CD14-positive monocyte (primary cell): Measurements from ENCODE around the gene COMMD1. TPM values are rescaled to one million over a fixed set of nuclear protein-coding genes. Genes with fewer than 3 reads are reported as not detected.

Experiments
- DNase-seq, 3 donors: peaks; one replicate each; pipeline ENCODE4 v3.0.0-alpha.2; 2011 to 2022
- H2AFZ ChIP-seq: 2 replicates; pipeline ENCODE4 v1.6.0; 2012; ENCODE audit warnings: mild to moderate bottlenecking, low read depth, low read length, inconsistent platforms; ENCODE audit not compliant: insufficient read depth, poor library complexity, severe bottlenecking
- H3K27ac ChIP-seq, 2 donors: 1 replicate in 1 of 2; 2 replicates in 1 of 2; pipeline ENCODE4 v1.5.1; 2012 to 2013; ENCODE audit warnings: low read length in 2 of 2, control low read depth in 1 of 2, inconsistent platforms in 1 of 2, low read depth in 1 of 2, mild to moderate bottlenecking in 1 of 2
- H3K27me3 ChIP-seq, 2 donors: one replicate each; pipeline versions ENCODE4 v1.6.0 to v1.6.1; 2011 to 2013; ENCODE audit warnings: low read length in 2 of 2; ENCODE audit not compliant: control insufficient read depth in 2 of 2, insufficient read depth in 2 of 2
- H3K36me3 ChIP-seq, 2 donors: replicated peaks in 1 of 2; 1 replicate in 1 of 2; 2 replicates in 1 of 2; pipeline versions ENCODE4 v1.5.1 to v1.6.1; 2012 to 2013; ENCODE audit warnings: low read length in 2 of 2, control low read depth in 1 of 2, inconsistent platforms in 1 of 2, mild to moderate bottlenecking in 1 of 2; ENCODE audit not compliant: insufficient read depth in 2 of 2, control insufficient read depth in 1 of 2
- H3K4me1 ChIP-seq, 2 donors: 1 replicate in 1 of 2; 2 replicates in 1 of 2; pipeline versions ENCODE4 v1.5.1 to v1.6.1; 2012 to 2013; ENCODE audit warnings: low read length in 2 of 2, control low read depth in 1 of 2, inconsistent platforms in 1 of 2, mild to moderate bottlenecking in 1 of 2, moderate library complexity in 1 of 2; ENCODE audit not compliant: insufficient read depth in 2 of 2, control insufficient read depth in 1 of 2
- H3K4me2 ChIP-seq: replicated peaks from 2 replicates; pipeline ENCODE3; 2012; ENCODE audit warnings: low read length, moderate library complexity, mild to moderate bottlenecking; ENCODE audit not compliant: poor library complexity, severe bottlenecking; ENCODE audit errors: extremely low read depth
- H3K4me3 ChIP-seq, 3 experiments: fragments of 200-600 bp in 1 of 3; sonication (generic) in 1 of 3; replicated peaks in 1 of 3; 1 replicate in 2 of 3; 2 replicates in 1 of 3; pipeline ENCODE4 v1.5.1; 2011 to 2013; ENCODE audit warnings: low read length in 3 of 3, mild to moderate bottlenecking in 3 of 3, control low read depth in 2 of 3, low read depth in 2 of 3, inconsistent platforms in 1 of 3, moderate library complexity in 1 of 3
- H3K79me2 ChIP-seq: 2 replicates; pipeline ENCODE4 v1.6.0; 2012; ENCODE audit warnings: mild to moderate bottlenecking, control low read depth, inconsistent platforms, low read length, moderate library complexity; ENCODE audit not compliant: insufficient read depth
- H3K9ac ChIP-seq: 2 replicates; pipeline ENCODE4 v1.6.0; 2017; ENCODE audit warnings: low read length, mild to moderate bottlenecking; ENCODE audit not compliant: insufficient read depth, poor library complexity, severe bottlenecking
- H3K9me3 ChIP-seq, 2 donors: replicated peaks in 1 of 2; 1 replicate in 1 of 2; 2 replicates in 1 of 2; pipeline versions ENCODE4 v1.5.1 to v1.6.1; 2012 to 2013; ENCODE audit warnings: low read length in 2 of 2, control low read depth in 1 of 2; ENCODE audit not compliant: control insufficient read depth in 1 of 2, insufficient read depth in 1 of 2
- H4K20me1 ChIP-seq: 2 replicates; pipeline ENCODE4 v1.6.0; 2012; ENCODE audit warnings: mild to moderate bottlenecking, low read length, control low read depth, moderate library complexity; ENCODE audit not compliant: insufficient read depth
- H3K27ac Mint-ChIP-seq, 7 donors: one replicate each; pipeline ENCODE4 v1.8.0; 2020; ENCODE audit warnings: mild to moderate bottlenecking in 7 of 7, mixed read lengths in 7 of 7, moderate library complexity in 6 of 7, inconsistent platforms in 2 of 7
- H3K27me3 Mint-ChIP-seq, 3 donors: one replicate each; pipeline ENCODE4 v1.8.0; 2021 to 2022; ENCODE audit warnings: low read depth in 3 of 3, mild to moderate bottlenecking in 3 of 3, mixed read lengths in 3 of 3, moderate library complexity in 3 of 3, inconsistent platforms in 1 of 3
- H3K36me3 Mint-ChIP-seq, 2 donors: one replicate each; pipeline ENCODE4 v1.8.0; 2020; ENCODE audit warnings: mixed read lengths in 2 of 2, inconsistent platforms in 1 of 2, mild to moderate bottlenecking in 1 of 2
- H3K4me1 Mint-ChIP-seq: one replicate; pipeline ENCODE4 v1.8.0; 2020; ENCODE audit warnings: mild to moderate bottlenecking, mixed read lengths
- H3K4me3 Mint-ChIP-seq, 2 donors: one replicate each; pipeline ENCODE4 v1.8.0; 2020; ENCODE audit warnings: mild to moderate bottlenecking in 2 of 2, mixed read lengths in 2 of 2, moderate library complexity in 1 of 2
- H3K9me3 Mint-ChIP-seq, 7 donors: one replicate each; pipeline ENCODE4 v1.8.0; 2020 to 2022; ENCODE audit warnings: mixed read lengths in 7 of 7, mild to moderate bottlenecking in 6 of 7, moderate library complexity in 6 of 7, inconsistent platforms in 2 of 7
- WGBS: methylation state at CpG from one replicate; pipeline ENCODE4 v1.1.5; 2013; ENCODE audit warnings: missing lambda C conversion rate; ENCODE audit not compliant: insufficient coverage; 5-methylcytosine and 5-hydroxymethylcytosine counted together
- intact Hi-C, 2 donors: fragments of 100-400 bp; cut with micrococcal nuclease; formaldehyde crosslinking; loops; one replicate each; pipeline versions ENCODE4 v1.15.0 to v1.15.1; 2023
- polyA plus RNA-seq, 3 donors: library from polyadenylated mRNA; depleted of rRNA in 1 of 3; unstranded in 2 of 3; stranded (reverse) in 1 of 3; fragments of 300-500 nt in 2 of 3; fragments of >200 nt in 1 of 3; fragmentation: Illumina TruSeq in 2 of 3; gene quantifications; 1 replicate in 2 of 3; 2 replicates in 1 of 3; pipeline ENCODE4 v1.2.3, GENCODE V29; 2012 to 2021
- TF ChIP-seq, protein P1 (sequence below): fragments of 200-600 bp; IDR thresholded peaks from one replicate; pipeline ENCODE4 v1.8.0; 2022; ENCODE audit warnings: antibody characterized with exemption, mild to moderate bottlenecking

COMMD1 gene
- polyA plus RNA-seq, 3 donors = 25.2 to 82.1 (median 70.7) TPM

DNA sequence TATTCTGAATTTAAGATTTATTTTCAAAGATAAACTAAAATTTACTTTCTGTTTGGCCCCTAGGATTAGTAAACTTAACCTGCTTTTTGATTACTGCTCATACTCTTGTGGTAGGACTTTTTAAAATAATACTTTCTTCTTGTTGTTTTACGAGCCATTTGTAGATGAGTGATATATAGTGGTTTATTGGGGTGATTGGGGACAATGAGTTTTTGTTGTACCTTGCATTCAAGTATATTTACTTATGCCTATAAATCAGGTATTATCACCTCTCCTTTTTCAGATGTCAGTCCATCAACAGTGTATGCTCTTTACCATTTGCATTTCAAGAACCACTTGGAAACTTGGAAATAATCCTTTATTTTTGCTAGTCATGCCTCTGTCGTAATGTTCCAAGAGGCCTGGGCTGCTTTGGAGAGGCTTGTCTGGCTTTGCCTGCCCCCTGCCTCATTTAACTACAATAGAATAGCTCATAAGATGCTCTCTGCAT lies 131.3 kb downstream of the COMMD1 start:
- no peak for DNase-seq
- H3K27me3 Mint-ChIP-seq = peaks cover 0 to 3% (median 0%) of the 10 kb centered on the region in 3 donors
- Histone ChIP-seq H3K4me2 (no peak overlapping the region), H4K20me1 (no peaks in the 10 kb centered on the region), H3K9ac (no peak overlapping the region), H3K36me3 (no peaks in the 10 kb centered on the region), H2AFZ (no peak overlapping the region), H3K27ac (no peak overlapping the region), H3K9me3 (no peaks in the 10 kb centered on the region), H3K4me1 (peaks cover 23 to 27% of the 10 kb centered on the region in 2 donors), H3K79me2 (no peaks in the 10 kb centered on the region), H3K27me3 (no peaks in the 10 kb centered on the region), H3K4me3 (no peak overlapping the region)
- peaks cover 37% of the 10 kb centered on the region for H3K4me1 Mint-ChIP-seq
- no CpG with 5 or more reads among the region's 2 CpGs for WGBS
- H3K27ac Mint-ChIP-seq = peak overlapping the region in 1 of 7 donors; percentile 15
- TF ChIP-seq, protein P1, sequence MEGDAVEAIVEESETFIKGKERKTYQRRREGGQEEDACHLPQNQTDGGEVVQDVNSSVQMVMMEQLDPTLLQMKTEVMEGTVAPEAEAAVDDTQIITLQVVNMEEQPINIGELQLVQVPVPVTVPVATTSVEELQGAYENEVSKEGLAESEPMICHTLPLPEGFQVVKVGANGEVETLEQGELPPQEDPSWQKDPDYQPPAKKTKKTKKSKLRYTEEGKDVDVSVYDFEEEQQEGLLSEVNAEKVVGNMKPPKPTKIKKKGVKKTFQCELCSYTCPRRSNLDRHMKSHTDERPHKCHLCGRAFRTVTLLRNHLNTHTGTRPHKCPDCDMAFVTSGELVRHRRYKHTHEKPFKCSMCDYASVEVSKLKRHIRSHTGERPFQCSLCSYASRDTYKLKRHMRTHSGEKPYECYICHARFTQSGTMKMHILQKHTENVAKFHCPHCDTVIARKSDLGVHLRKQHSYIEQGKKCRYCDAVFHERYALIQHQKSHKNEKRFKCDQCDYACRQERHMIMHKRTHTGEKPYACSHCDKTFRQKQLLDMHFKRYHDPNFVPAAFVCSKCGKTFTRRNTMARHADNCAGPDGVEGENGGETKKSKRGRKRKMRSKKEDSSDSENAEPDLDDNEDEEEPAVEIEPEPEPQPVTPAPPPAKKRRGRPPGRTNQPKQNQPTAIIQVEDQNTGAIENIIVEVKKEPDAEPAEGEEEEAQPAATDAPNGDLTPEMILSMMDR = no peak
- peaks cover 4 to 6% of the 10 kb centered on the region in 2 donors for H3K36me3 Mint-ChIP-seq
- peaks cover 2 to 6% (median 3%) of the 10 kb centered on the region in 7 donors for H3K9me3 Mint-ChIP-seq
- intact Hi-C loops = no loop called here
- H3K4me3 Mint-ChIP-seq = no peak overlapping the region

DNA sequence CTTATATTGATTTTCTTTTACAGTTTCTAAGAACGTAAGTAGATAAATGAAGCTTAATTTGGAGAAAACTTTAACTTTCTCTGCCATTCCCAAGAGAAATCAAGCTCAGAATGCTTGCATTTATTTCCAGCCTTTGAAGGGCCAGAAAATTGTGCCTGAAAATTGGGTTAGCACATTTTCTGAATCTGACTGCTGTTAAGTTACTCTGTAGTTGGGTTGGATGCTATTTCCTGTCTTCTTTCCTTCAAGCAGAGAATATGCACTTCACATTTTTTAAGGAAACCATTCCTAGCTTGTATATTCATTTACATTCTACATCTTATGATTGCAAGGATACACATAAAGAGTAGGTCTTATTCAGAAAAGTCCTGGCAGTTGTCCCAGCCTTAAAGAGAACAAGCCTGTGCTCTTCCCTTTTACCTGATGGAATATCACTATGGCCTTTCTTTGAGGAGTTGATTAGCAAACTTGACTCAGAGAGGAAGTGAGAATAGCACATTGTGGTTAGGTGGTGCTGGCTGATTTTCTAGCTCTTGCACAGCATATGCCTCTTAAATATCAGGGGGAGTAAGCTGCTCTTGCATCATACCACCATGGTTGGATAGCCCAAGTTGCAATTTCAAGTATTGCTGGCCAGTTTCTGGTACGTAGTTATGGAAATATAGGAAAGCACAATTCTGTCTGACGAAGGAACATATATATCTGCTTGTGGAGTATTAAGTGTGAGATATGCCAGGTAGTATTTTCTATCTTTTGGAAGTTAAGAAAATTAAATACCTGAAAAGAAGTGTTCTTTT lies 133.7 kb downstream of the COMMD1 start:
- Mint-ChIP-seq H3K4me1 (peaks cover 38% of the 10 kb centered on the region), H3K27me3 (peaks cover 0 to 3% (median 0%) of the 10 kb centered on the region in 3 donors), H3K9me3 (peaks cover 3 to 11% (median 8%) of the 10 kb centered on the region in 7 donors), H3K27ac (peak overlapping the region; percentile 26 to 74 (median 58)), H3K4me3 (no peak overlapping the region), H3K36me3 (peaks cover 4 to 5% of the 10 kb centered on the region in 2 donors)
- Histone ChIP-seq H3K4me1 (peaks cover 23 to 27% of the 10 kb centered on the region in 2 donors), H3K9me3 (peaks cover 0 to 5% of the 10 kb centered on the region in 2 donors), H3K27me3 (no peaks in the 10 kb centered on the region), H4K20me1 (no peaks in the 10 kb centered on the region), H3K4me2 (peak overlapping the region; percentile 2), H3K79me2 (no peaks in the 10 kb centered on the region), H3K36me3 (no peaks in the 10 kb centered on the region), H3K27ac (peak overlapping the region in 1 of 2 donors; percentile 61), H3K4me3 (peak overlapping the region in 1 of 3 experiments; percentile 3), H3K9ac (no peak overlapping the region), H2AFZ (no peak overlapping the region)
- peak; percentile 77 to 87 (median 83) for DNase-seq
- TF ChIP-seq, protein P1 = no peak
- intact Hi-C loops = no loop called here
- WGBS = 0% methylated on average over 1 of the region's 3 CpGs
